GM12874 (cell line): ENCODE measurements around the gene RYR3.

ENCODE experiments used
- TF ChIP-seq, protein P1 (sequence below): IDR thresholded peaks from 2 replicates; pipeline ENCODE4 v1.5.1; 2011; ENCODE audit warnings: low read depth, mild to moderate bottlenecking, control low read depth, low read length, moderate library complexity; ENCODE audit not compliant: insufficient read depth

Gene RYR3

DNA sequence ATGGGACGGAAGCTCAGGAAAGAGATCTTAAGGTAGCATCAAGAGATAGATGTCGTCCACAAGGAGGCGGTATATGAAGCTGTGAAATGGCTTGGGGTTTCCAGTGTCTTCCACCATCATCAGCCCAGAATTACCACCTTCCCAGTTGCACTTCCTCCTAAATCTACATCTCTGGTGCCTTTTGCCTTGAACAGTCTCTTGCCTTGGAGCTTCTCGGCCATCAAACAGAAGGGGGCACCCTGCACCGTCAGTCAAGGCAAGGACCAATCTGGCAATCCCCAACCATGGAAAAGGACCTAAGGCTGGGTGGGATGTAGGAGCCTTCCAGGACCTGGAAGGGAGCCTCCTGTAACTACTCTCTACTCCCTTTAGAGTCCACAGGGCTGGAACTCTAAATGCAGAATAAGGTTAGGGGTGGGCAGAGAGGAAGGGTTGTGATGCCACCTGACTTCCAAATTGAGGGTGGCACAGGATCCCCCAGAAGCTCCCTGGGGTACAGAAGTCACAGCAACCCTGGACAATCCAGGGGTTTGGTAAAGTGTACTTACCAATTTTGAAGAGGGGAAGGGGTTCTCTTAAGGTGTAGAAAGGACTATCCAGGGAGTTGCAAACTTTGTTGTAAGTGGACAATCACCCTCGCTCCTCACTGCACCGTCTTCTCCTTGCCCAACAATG, 1.0 kb upstream of the RYR3 start:
- TF ChIP-seq, protein P1, sequence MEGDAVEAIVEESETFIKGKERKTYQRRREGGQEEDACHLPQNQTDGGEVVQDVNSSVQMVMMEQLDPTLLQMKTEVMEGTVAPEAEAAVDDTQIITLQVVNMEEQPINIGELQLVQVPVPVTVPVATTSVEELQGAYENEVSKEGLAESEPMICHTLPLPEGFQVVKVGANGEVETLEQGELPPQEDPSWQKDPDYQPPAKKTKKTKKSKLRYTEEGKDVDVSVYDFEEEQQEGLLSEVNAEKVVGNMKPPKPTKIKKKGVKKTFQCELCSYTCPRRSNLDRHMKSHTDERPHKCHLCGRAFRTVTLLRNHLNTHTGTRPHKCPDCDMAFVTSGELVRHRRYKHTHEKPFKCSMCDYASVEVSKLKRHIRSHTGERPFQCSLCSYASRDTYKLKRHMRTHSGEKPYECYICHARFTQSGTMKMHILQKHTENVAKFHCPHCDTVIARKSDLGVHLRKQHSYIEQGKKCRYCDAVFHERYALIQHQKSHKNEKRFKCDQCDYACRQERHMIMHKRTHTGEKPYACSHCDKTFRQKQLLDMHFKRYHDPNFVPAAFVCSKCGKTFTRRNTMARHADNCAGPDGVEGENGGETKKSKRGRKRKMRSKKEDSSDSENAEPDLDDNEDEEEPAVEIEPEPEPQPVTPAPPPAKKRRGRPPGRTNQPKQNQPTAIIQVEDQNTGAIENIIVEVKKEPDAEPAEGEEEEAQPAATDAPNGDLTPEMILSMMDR: peak; percentile 32; the same call in 1 of the 2 replicates

DNA sequence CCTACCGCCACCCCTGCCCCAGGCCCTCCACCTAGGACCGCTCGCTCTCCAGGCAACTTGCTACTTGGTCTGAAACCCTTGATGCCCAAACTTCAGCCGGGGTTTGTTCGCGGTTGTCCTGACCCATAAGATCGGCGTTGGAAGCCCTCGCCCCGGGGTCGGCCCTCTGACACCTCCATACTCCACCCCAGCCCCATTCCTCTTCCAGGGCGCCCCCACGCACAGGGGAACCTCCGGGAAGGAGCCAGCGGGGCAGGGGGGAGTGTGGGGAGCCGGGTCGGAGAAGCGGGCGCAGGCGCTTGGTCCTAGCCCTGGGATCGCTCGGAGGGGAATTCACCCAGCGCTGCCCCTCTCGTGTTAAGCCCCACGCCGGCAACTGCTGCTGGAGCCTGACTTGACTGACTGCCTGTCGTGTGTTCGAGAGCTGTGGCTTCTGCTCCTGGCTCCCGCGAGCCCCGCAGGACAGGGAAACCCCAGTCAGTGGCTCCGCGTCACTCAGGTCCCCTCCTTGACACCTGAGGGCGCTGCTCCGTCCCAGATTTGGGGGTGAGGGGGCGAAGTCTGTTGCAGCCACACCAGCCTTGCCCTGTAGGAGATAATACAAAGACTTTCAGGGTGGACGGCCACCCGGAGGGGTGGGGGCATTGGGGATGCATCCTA, 675 bp downstream of the RYR3 start:
- TF ChIP-seq, protein P1: no peak

DNA sequence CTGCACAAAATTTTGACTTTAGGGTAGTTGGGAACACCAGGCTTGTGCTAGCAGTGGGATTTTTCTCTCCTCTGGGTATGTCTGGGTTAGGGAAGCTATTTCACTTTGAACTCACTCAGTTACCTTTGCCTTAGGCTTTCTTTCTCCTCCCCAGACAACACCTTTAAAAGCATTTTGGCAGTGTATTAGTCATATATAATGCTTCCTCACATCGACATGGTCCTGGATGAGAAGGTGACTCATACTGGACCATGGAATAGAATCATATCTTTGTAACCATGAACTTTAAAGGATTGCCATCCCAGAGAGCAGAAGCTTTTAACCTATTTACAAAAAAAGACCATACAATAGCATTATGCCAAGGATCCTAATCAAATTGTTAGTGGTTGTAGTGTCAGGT, 2.7 kb downstream of the RYR3 start:
- TF ChIP-seq, protein P1: no peak

DNA sequence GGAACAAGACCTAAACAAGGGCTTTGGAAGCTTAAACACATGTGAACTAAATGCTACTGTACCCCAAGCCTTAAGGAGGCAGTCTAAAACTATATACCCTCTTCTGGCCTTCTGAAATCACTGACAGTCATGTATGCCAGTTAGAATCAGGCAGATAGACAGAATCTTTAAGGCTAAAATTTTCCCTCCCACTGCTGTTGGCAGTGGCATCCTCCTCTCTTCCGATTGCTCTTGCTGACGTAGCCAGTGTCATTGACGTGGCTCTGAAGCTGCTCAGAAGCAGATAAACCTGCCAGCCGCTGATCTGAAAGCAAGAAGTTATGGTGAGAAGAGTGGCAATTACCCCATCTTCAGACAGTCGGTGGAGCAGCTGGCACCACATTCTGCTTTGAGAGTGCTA, 3.3 kb downstream of the RYR3 start:
- TF ChIP-seq, protein P1: no peak

DNA sequence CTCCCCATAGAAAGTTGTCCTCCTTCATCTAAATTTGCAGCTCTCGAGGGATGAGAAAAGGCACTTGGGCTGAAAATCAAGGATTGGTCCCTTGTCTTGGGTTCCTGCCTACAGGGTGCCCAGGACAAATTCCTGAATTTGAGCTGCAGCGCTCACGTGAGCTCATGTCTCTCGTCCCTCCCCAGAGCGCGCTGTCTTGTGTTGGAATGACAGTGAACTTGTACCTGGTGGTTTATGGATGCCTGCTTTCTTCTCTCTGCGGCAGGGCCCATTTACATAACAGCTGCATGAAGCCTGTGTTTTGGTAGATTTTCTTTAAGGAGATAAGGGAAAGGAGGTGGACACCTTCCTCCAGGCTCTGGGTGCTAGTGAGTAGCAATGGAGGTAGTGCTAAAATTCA, 4.3 kb downstream of the RYR3 start:
- TF ChIP-seq, protein P1: no peak

DNA sequence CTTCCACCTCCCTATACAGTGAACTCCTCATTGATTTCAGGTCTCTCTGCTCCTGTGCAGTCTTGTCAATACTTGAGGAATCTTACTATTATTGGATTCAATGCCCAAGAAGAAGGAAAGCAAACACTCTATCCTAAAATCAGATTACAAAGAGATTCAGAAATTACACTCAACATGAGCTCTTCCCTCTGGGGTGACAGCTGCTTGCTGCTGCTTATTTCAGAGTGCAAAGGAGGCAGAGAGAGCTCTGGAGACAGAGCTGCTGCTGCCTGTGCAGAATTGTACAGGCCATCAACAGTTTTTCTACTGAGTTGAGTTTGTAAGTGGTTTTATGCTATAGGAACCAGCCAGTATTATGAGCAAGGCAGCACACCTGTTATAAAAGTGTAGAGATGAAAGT, 7.1 kb downstream of the RYR3 start:
- TF ChIP-seq, protein P1: no peak

DNA sequence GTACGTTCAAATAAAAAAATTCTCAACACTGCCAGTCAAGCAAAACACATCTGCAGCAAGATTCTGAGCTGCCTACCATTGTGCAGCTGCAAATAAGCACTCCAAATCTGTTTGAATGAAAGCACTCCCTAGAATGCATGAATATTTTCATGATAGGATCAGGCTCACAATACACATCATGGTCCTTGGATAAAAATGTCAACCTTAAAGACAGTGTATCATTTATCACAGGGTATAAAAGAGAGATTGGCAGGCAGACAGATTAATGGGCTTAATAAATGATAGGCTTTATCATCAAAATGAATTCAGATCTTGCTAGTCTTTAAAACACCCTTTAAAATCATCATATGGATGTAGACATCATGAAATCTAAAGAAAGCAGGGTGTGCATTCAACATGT, 9.2 kb downstream of the RYR3 start:
- TF ChIP-seq, protein P1: no peak
